Neural crest cell (in vitro differentiated cells): Measurements from ENCODE around the gene PTTG1IP. TPM values are rescaled to one million over a fixed set of nuclear protein-coding genes. Genes with fewer than 3 reads are reported as not detected.

Source experiments
- DNase-seq: peaks from one replicate; pipeline ENCODE4 v3.0.0; 2021; ENCODE audit warnings: low read depth, mixed read lengths, low spot score
- H3K27ac Mint-ChIP-seq: one replicate; pipeline ENCODE4 v1.8.0; 2021; ENCODE audit warnings: mild to moderate bottlenecking, mixed read lengths; ENCODE audit not compliant: unreplicated experiment
- H3K27me3 Mint-ChIP-seq: 2 replicates; pipeline ENCODE4 v1.8.0; 2021; ENCODE audit warnings: low read depth, mild to moderate bottlenecking, mixed read lengths
- H3K36me3 Mint-ChIP-seq: 2 replicates; pipeline ENCODE4 v1.8.0; 2021; ENCODE audit warnings: low read depth, mild to moderate bottlenecking, mixed read lengths
- H3K4me1 Mint-ChIP-seq: 2 replicates; pipeline ENCODE4 v1.8.0; 2021; ENCODE audit warnings: mixed read lengths
- H3K4me3 Mint-ChIP-seq: one replicate; pipeline ENCODE4 v1.8.0; 2021; ENCODE audit warnings: mild to moderate bottlenecking, mixed read lengths
- H3K9me3 Mint-ChIP-seq: 2 replicates; pipeline ENCODE4 v1.8.0; 2021; ENCODE audit warnings: mixed read lengths
- total RNA-seq: library from RNA; stranded (reverse); gene quantifications from 2 replicates; pipeline ENCODE4 v1.2.1, GENCODE V29; 2021
- TF ChIP-seq, protein P1 (sequence below): fragments of 200-600 bp; sonication (generic); conservative IDR thresholded peaks from 2 replicates; pipeline ENCODE4 v1.5.0; 2021; ENCODE audit warnings: antibody characterized with exemption, mild to moderate bottlenecking

PTTG1IP gene
- total RNA-seq, 1 donor from 2014 or later = 164 TPM

DNA sequence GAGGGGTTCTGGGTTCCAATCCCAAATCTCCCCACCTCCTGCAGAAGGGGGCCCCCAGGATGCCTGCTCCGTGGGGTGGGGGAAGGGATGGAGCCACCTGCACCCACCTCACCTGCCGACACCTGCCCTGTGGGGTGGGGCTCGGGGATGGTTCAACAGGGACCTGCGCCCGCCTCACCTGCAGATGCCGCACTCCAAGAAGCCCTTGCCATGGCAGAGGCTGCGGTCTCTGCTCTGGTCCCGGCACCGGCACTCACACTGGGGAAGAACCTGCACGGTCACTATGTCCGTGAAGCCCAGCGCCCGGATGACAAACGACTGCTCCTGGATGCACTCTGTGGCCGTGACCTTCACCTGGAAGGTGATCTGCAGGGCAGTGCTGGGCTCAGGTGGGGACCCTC, 18.1 kb upstream of the PTTG1IP start:
- no peaks in the 10 kb centered on the region for H3K9me3 Mint-ChIP-seq

DNA sequence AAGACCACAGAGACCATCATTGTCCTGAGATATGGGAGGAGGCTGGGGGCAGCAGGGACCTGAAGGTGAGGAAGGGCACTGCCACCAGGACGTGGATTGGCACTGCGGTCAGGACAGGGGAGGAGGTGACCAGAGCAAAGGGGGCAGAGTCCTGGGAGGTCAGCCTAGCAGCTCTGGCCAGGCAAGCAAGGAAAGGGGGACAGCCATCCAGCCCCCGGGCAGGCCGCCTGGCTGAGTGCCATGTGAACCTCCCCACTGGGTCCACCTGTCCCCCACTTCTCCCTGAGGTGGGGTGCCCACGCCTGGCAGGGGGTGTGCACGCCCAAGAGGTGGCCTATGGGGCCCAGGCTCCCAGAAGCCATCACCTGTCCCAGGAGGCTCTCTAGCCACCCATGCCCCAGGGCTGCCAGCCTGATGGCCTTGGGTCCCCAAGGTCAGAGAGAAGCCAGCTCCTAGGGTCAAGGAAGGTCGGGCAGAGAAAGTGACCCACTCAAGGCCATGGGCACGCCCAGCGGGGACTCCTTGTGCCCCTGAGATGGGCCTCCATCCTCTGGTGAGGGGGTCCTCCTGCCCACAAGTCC, 17.6 kb upstream of the PTTG1IP start:
- Mint-ChIP-seq H3K9me3 (no peaks in the 10 kb centered on the region), H3K4me3 (no peak overlapping the region), H3K36me3 (no peaks in the 10 kb centered on the region), H3K4me1 (no peaks in the 10 kb centered on the region), H3K27me3 (peaks cover 8% of the 10 kb centered on the region), H3K27ac (no peak overlapping the region)
- TF ChIP-seq, protein P1, sequence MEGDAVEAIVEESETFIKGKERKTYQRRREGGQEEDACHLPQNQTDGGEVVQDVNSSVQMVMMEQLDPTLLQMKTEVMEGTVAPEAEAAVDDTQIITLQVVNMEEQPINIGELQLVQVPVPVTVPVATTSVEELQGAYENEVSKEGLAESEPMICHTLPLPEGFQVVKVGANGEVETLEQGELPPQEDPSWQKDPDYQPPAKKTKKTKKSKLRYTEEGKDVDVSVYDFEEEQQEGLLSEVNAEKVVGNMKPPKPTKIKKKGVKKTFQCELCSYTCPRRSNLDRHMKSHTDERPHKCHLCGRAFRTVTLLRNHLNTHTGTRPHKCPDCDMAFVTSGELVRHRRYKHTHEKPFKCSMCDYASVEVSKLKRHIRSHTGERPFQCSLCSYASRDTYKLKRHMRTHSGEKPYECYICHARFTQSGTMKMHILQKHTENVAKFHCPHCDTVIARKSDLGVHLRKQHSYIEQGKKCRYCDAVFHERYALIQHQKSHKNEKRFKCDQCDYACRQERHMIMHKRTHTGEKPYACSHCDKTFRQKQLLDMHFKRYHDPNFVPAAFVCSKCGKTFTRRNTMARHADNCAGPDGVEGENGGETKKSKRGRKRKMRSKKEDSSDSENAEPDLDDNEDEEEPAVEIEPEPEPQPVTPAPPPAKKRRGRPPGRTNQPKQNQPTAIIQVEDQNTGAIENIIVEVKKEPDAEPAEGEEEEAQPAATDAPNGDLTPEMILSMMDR = no peak
- DNase-seq = no peak

More for the DNA sequence above, 18.1 kb upstream of the PTTG1IP start:
- no peak for DNase-seq
- Mint-ChIP-seq H3K27ac (no peak overlapping the region), H3K27me3 (peaks cover 8% of the 10 kb centered on the region), H3K4me3 (no peak overlapping the region), H3K36me3 (no peaks in the 10 kb centered on the region), H3K4me1 (no peaks in the 10 kb centered on the region)
- TF ChIP-seq, protein P1 = no peak

DNA sequence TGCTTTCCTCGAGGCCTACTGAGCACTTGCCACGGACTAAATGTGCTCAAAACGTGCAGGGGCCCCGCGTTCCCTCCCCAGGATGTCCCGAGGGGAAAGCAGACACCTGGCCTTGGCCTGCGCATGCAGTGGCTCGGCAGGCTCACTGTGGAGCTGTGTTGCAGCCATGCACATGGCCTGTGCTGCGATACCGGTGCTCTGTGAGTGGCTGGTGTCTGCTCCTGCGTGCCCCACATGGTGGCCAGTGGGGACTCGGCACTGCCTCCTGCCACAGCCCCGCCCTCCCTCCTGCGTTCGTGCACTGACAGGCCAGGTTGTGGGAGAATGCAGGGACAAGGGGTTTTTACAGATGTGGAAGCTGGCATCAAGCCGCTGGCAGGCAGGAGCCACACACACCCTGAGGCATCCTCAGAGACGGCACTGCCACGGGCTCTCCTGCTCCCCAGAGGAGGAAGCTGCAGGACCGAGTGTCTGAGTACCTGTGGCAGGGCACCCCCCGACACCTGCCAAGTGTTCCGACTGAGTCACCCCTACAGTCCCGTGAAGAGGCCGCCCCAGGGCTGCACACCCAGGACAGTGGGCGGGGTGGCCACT, 16.9 kb upstream of the PTTG1IP start:
- peaks cover 8% of the 10 kb centered on the region for H3K27me3 Mint-ChIP-seq
- H3K9me3 Mint-ChIP-seq = no peaks in the 10 kb centered on the region
- no peaks in the 10 kb centered on the region for H3K36me3 Mint-ChIP-seq
- H3K4me3 Mint-ChIP-seq = no peak overlapping the region
- DNase-seq = no peak
- no peak overlapping the region for H3K27ac Mint-ChIP-seq
- no peaks in the 10 kb centered on the region for H3K4me1 Mint-ChIP-seq
- TF ChIP-seq, protein P1 = no peak

DNA sequence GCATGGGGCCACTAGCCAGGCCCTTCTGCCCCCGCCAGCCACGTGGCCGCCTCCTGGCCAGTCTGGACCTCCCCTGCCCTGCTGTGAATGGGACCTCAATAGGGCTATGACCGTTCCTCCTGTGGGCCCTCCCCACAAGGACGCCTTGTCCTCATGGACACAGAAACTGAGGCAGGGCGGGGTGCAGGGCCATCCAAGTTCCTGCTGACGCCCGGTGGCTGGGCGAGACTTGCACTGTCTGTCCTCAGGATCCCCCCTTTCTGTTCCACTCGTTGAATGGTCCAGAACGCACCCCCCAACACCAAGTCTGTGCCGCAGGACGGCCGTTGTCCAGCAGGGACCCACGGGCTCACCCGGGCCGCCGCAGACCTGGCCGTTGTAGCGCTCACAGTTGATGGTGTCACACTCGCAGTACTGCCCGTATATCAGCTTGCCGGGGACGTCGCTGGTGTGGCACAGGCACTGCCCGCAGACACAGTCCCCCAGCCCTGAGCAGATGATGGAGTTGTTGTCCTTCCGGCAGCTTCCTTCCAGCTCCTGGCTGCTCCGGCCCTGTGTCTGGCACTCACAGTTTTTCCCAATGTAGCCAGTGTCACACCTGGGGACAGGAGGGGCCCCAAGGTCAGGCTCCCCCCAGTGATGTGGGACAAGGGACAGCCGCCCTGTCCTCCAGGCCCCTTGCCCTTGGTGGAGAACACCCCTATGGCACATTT, 16.3 kb upstream of the PTTG1IP start:
- H3K4me3 Mint-ChIP-seq = no peak overlapping the region
- no peak overlapping the region for H3K27ac Mint-ChIP-seq
- peaks cover 8% of the 10 kb centered on the region for H3K27me3 Mint-ChIP-seq
- no peaks in the 10 kb centered on the region for H3K4me1 Mint-ChIP-seq
- H3K9me3 Mint-ChIP-seq = no peaks in the 10 kb centered on the region
- no peaks in the 10 kb centered on the region for H3K36me3 Mint-ChIP-seq
- TF ChIP-seq, protein P1 = no peak
- DNase-seq = no peak

DNA sequence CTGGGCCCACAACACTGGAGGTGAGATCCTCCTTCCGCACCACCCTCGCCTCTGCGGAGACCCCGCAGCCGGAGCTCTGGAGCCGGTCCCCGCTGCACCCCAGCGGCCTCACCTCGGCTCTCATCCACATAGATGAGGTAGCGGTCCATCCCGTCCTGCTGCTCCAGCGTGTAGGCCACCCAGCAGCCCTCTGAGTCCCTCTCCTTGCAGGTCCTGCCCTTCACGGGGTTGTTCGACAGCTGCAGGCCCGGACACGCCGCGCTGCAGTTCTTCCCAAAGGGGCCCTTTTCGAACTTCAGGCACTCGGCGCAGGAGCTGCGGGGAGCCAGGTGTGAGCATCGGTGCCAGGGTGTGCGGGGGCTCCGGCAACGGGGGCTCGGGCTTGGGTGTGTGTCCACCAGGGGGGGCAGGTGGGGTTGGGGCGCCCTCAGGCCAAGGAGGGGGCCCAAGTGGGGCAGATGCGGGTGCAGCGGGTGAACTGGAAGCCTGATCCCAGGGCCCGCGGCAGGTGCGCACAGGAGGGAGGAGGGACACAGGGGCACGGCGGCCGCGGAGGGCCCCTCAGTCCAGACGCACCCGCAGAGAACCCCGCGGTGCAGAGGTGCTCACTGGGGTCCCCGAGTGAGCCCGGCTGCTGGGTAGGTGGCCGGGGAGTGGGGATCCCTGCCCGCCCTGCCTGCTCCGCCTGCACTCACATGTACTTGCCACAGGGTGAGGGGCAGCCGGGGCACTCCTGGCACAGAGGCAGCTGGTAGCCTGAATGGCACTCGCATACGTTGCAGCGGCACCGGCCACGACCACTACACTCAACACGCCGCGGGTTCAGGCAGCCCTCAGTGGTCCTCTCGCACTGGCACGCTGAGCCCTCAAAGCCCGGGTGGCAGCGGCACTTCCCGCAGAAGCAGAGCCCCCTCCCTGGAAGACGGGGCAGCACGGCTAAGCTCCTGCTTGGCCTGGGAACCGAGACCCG, 15.4 kb upstream of the PTTG1IP start:
- H3K9me3 Mint-ChIP-seq = no peaks in the 10 kb centered on the region
- TF ChIP-seq, protein P1 = no peak
- peaks cover 7% of the 10 kb centered on the region for H3K27me3 Mint-ChIP-seq
- no peak overlapping the region for H3K4me3 Mint-ChIP-seq
- DNase-seq = no peak
- no peaks in the 10 kb centered on the region for H3K36me3 Mint-ChIP-seq
- no peak overlapping the region for H3K27ac Mint-ChIP-seq
- H3K4me1 Mint-ChIP-seq = no peaks in the 10 kb centered on the region
